ENCODE data around the gene ATP8B4.

DNA sequence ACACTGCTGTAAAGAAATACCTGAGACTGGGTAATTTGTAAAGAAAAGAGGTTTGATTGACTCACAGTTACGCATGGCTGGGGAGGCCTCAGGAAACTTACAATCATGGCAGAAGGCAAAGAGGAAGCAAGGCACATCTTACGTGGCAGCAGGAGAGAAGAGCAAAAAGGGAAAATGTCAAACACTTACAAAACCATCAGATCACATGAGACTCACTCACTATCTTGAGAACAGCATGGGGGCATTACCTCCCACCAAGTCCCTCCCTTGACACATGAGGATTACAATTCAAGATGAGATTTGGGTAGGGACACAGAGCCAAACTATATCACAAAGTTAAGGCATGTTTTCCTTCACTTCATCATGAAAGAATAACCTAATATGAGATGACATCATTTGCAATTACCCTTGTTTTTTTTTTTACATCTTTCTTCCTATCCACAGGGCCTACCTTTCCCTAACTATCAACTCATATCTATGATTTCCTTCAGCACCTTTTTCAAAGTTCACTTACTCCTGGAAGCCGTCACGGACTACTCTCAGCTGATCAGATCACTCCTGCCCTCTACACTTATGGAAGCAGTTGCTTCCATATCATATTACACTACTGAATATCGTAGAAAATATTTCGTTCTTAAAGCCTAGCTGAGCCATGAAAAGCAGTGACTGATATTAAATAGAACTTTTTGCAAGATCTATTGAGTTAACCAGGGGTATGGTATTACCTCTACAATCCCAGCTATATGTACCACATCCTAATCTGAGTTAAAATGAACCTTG lies 25.5 kb upstream of the ATP8B4 start:
- TF ChIP-seq POLR2AphosphoS5 (IDR thresholded peaks at IDR 0.05): no peak
- TF ChIP-seq, protein P1, sequence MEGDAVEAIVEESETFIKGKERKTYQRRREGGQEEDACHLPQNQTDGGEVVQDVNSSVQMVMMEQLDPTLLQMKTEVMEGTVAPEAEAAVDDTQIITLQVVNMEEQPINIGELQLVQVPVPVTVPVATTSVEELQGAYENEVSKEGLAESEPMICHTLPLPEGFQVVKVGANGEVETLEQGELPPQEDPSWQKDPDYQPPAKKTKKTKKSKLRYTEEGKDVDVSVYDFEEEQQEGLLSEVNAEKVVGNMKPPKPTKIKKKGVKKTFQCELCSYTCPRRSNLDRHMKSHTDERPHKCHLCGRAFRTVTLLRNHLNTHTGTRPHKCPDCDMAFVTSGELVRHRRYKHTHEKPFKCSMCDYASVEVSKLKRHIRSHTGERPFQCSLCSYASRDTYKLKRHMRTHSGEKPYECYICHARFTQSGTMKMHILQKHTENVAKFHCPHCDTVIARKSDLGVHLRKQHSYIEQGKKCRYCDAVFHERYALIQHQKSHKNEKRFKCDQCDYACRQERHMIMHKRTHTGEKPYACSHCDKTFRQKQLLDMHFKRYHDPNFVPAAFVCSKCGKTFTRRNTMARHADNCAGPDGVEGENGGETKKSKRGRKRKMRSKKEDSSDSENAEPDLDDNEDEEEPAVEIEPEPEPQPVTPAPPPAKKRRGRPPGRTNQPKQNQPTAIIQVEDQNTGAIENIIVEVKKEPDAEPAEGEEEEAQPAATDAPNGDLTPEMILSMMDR (IDR thresholded peaks at IDR 0.05): no peak

Measured in prostate gland (tissue), 2 donors.